HG03139 (cell line): Measurements from ENCODE around the gene PCDHB12.

Experiments
- ATAC-seq: cut with Tn5 transposase; IDR thresholded peaks from one replicate; pipeline ENCODE4 v1.9.1; 2021; ENCODE audit not compliant: unreplicated experiment

The PCDHB12 gene

GRCh38 chr5:141260458-141261237, 52.1 kb downstream of the PCDHB12 start:
- no peak for ATAC-seq

- no peak for ATAC-seq
Observed at GRCh38 chr5:141261238-141261546, 52.7 kb downstream of the PCDHB12 start.
